HepG2 (cell line): ENCODE data around the gene TRMT6. TPM values are rescaled to one million over a fixed set of nuclear protein-coding genes. Genes with fewer than 3 reads are reported as not detected.

Source experiments
- ATAC-seq: fragments of 200-7000 bp; cut with Tn5 transposase; 3 replicates; pipeline ENCODE4 v1.9.1; 2020; ENCODE audit warnings: mild to moderate bottlenecking, moderate library complexity
- BruUV-seq: library from RNA; stranded (reverse); fragments of 400-500 nt; replicated peaks from 2 replicates; lab custom pipeline; 2021; lab: Mats Ljungman, UMichigan
- CTCF ChIA-PET: fragments of 300-600 bp; formaldehyde crosslinking; extraction: SDS; loops from one replicate; lab custom pipeline; 2021; ENCODE audit warnings: low total read pairs, inconsistent platforms, low intra/inter-chr PET ratio; lab: Yijun Ruan, JAX
- POLR2A ChIA-PET: fragments of 350-600 bp; sonication (Branson Sonifier 250); formaldehyde crosslinking; loops from one replicate; lab custom pipeline; 2020; ENCODE audit warnings: antibody characterized with exemption, inconsistent platforms; lab: Yijun Ruan, JAX
- DNase-seq: peaks from one replicate; pipeline ENCODE4 v3.0.0-alpha.2; 2015; ENCODE audit warnings: low spot score
- FAIRE-seq: peaks from 3 replicates; lab custom pipeline; 2011; peaks lifted over from hg19 to GRCh38; lab: Jason Lieb, UNC
- H2AFZ ChIP-seq: one replicate; pipeline ENCODE4 v1.6.1; 2011; ENCODE audit warnings: low read length, inconsistent platforms
- H3K27ac ChIP-seq: fragments of 300-600 bp; 3 replicates; pipeline ENCODE4 v1.8.0; 2011; ENCODE audit warnings: mixed run types, mild to moderate bottlenecking, mixed read lengths, low read length, inconsistent platforms; ENCODE audit not compliant: insufficient read depth; ENCODE audit errors: extremely low read length
- H3K27me3 ChIP-seq, 2 experiments: fragments of 200-600 bp in 1 of 2; 2 replicates in 1 of 2; 3 replicates in 1 of 2; pipeline versions ENCODE4 v1.6.0 to v1.8.0; 2011; ENCODE audit warnings: low read length in 2 of 2, mild to moderate bottlenecking in 2 of 2, moderate library complexity in 2 of 2, inconsistent platforms in 1 of 2; ENCODE audit not compliant: insufficient read depth in 2 of 2, control insufficient read depth in 1 of 2
- H3K36me3 ChIP-seq, 2 experiments: fragments of 200-600 bp in 1 of 2; replicated peaks in 1 of 2; 2 replicates in 1 of 2; 3 replicates in 1 of 2; pipeline versions ENCODE4 v1.5.1 to v1.8.0; 2011; ENCODE audit warnings: low read length in 2 of 2, inconsistent platforms in 1 of 2; ENCODE audit not compliant: insufficient read depth in 2 of 2, control insufficient read depth in 1 of 2
- H3K4me1 ChIP-seq: 2 replicates; pipeline ENCODE4 v1.5.1; 2012; ENCODE audit warnings: low read length, inconsistent platforms; ENCODE audit not compliant: insufficient read depth
- H3K4me2 ChIP-seq: 2 replicates; pipeline ENCODE4 v1.6.0; 2011; ENCODE audit warnings: low read depth, low read length, inconsistent platforms
- H3K4me3 ChIP-seq, 3 experiments: fragments of 200-600 bp in 1 of 3; sonication (generic), shearing (Covaris generic) in 1 of 3; replicated peaks in 1 of 3; 2 replicates each; pipeline ENCODE4 v1.5.1; 2011 to 2016; ENCODE audit warnings: low read length in 3 of 3, inconsistent platforms in 2 of 3, low read depth in 2 of 3, mild to moderate bottlenecking in 2 of 3, control low read depth in 1 of 3, mixed read lengths in 1 of 3; ENCODE audit not compliant: insufficient read depth in 1 of 3
- H3K79me2 ChIP-seq: one replicate; pipeline ENCODE4 v1.6.1; 2011; ENCODE audit warnings: low read length, inconsistent platforms; ENCODE audit not compliant: insufficient read depth
- H3K9ac ChIP-seq: 2 replicates; pipeline ENCODE4 v1.6.0; 2011; ENCODE audit warnings: mild to moderate bottlenecking, low read depth, low read length, inconsistent platforms; ENCODE audit not compliant: insufficient read depth
- H3K9me3 ChIP-seq: 2 replicates; pipeline ENCODE4 v1.5.1; 2012; ENCODE audit warnings: mild to moderate bottlenecking, low read length
- H4K20me1 ChIP-seq: 2 replicates; pipeline ENCODE4 v1.6.0; 2011; ENCODE audit warnings: inconsistent platforms, mild to moderate bottlenecking, low read length, moderate library complexity; ENCODE audit not compliant: insufficient read depth
- CC2D1A ChIP-seq: sonication (generic); formaldehyde crosslinking; IDR thresholded peaks from 2 replicates; pipeline ENCODE4 v1.8.1; 2023; ENCODE audit warnings: mild to moderate bottlenecking, missing genetic modification reagents
- CEBPB ChIP-seq: IDR thresholded peaks from 2 replicates; pipeline ENCODE4 v1.6.1; 2011; ENCODE audit warnings: low read depth, low read length, improper control_type of control experiment, borderline replicate concordance
- DR1 ChIP-seq: sonication (generic); formaldehyde crosslinking; IDR thresholded peaks from 2 replicates; pipeline ENCODE4 v1.8.0; 2021; ENCODE audit warnings: mild to moderate bottlenecking, missing genetic modification reagents, inconsistent platforms
- GATAD2A ChIP-seq: IDR thresholded peaks from 2 replicates; pipeline ENCODE4 v1.6.1; 2016
- GTF2F1 ChIP-seq: fragments of 150-350 bp; IDR thresholded peaks from 2 replicates; pipeline ENCODE4 v1.6.1; 2014; ENCODE audit warnings: low read length
- NBN ChIP-seq: fragments of 450-650 bp; conservative IDR thresholded peaks from 2 replicates; pipeline ENCODE4 v1.6.1; 2017
- ZKSCAN8 ChIP-seq: IDR thresholded peaks from 2 replicates; pipeline ENCODE4 v1.6.1; 2016; ENCODE audit warnings: borderline replicate concordance, missing genetic modification reagents, missing compliant biosample characterization
- ZNF530 ChIP-seq: sonication (generic); formaldehyde crosslinking; IDR thresholded peaks from 2 replicates; pipeline ENCODE4 v1.5.0; 2020; ENCODE audit warnings: low read depth, mild to moderate bottlenecking, missing genetic modification reagents
- ZNF615 ChIP-seq: sonication (generic); formaldehyde crosslinking; IDR thresholded peaks from 2 replicates; pipeline ENCODE4 v1.5.0; 2020; ENCODE audit warnings: mild to moderate bottlenecking, missing genetic modification reagents, borderline replicate concordance
- WGBS: methylation state at CpG from one replicate; pipeline ENCODE4 v1.1.6; 2017; ENCODE audit warnings: low lambda C conversion rate; 5-methylcytosine and 5-hydroxymethylcytosine counted together
- in situ Hi-C: cut with HindIII; loops from 2 replicates; pipeline ENCODE4 v1.10.0; 2017; ENCODE audit warnings: low pct_unique_long_range_greater_than_20kb; ENCODE audit not compliant: extremely low pct_ligation_motif_present
- intact Hi-C: fragments of 100-400 bp; cut with micrococcal nuclease; formaldehyde crosslinking; loops from one replicate; pipeline ENCODE4 v1.10.0; 2022; ENCODE audit not compliant: unreplicated experiment
- polyA plus RNA-seq, 8 experiments: library from polyadenylated mRNA; depleted of rRNA in 3 of 8; stranded (reverse) in 7 of 8; unstranded in 1 of 8; fragments of >200 nt; fragmentation: Illumina TruSeq in 4 of 8; extraction: Trizol in 4 of 8; gene quantifications; 2 replicates each; pipeline versions ENCODE4 v1.2.1 to v1.2.3, GENCODE V29; 2011 to 2016; ENCODE audit warnings: low read depth in 4 of 8, missing spikeins in 1 of 8, mixed read lengths in 1 of 8; ENCODE audit not compliant: insufficient read depth in 1 of 8
- total RNA-seq, 5 experiments: library from RNA; depleted of rRNA; stranded (reverse); fragments of >200 nt; fragmentation: Illumina TruSeq; extraction: Trizol; gene quantifications; 2 replicates each; pipeline ENCODE4 v1.2.3, GENCODE V29; 2016; ENCODE audit warnings: low read depth in 1 of 5
- TF ChIP-seq, protein P1 (sequence below): sonication (generic); formaldehyde crosslinking; IDR thresholded peaks from 2 replicates; pipeline ENCODE4; 2020; ENCODE audit warnings: missing genetic modification reagents, mild to moderate bottlenecking, borderline replicate concordance
- TF ChIP-seq, protein P2 (sequence below): IDR thresholded peaks from 2 replicates; pipeline ENCODE4 v1.6.1; 2016; ENCODE audit warnings: low read depth
- TF ChIP-seq, protein P3 (sequence below): sonication (generic); formaldehyde crosslinking; IDR thresholded peaks from 2 replicates; pipeline ENCODE4 v1.5.0; 2020; ENCODE audit warnings: mild to moderate bottlenecking, missing genetic modification reagents, borderline replicate concordance
- TF ChIP-seq, protein P4 (sequence below): sonication (generic); formaldehyde crosslinking; IDR thresholded peaks from 2 replicates; pipeline ENCODE4 v1.8.1; 2023; ENCODE audit warnings: mild to moderate bottlenecking, inconsistent platforms, moderate library complexity, missing genetic modification reagents, borderline replicate concordance
- TF ChIP-seq, protein P5 (sequence below): sonication (generic); formaldehyde crosslinking; IDR thresholded peaks from 2 replicates; pipeline ENCODE4 v1.8.1; 2023; ENCODE audit warnings: mild to moderate bottlenecking, missing genetic modification reagents, borderline replicate concordance

The TRMT6 gene
- total and polyA plus RNA-seq, 2 of the 13 experiments (the other 11 are each of a cell fraction or from before 2014, with no cell fraction given), result 10.5 to 37.8 TPM

- Histone ChIP-seq H3K27me3 (no peaks in the 10 kb centered on the region), H3K9ac (no peak overlapping the region), H3K4me3 (no peak overlapping the region), H3K4me1 (peaks cover 3% of the 10 kb centered on the region; the same call in 1 of the 2 replicates), H3K79me2 (no peaks in the 10 kb centered on the region), H3K27ac (no peak overlapping the region), H2AFZ (no peak overlapping the region), H3K4me2 (no peak overlapping the region), H3K36me3 (peaks cover 11 to 22% of the 10 kb centered on the region in 2 experiments), H4K20me1 (no peaks in the 10 kb centered on the region), H3K9me3 (no peaks in the 10 kb centered on the region)
- DNase-seq (no peak), FAIRE-seq (no peak), ATAC-seq (no peak)
- in situ Hi-C loops (no loop called here), intact Hi-C loops (no loop called here)
- BruUV-seq, result no TSS peak
- POLR2A ChIA-PET, result no interaction called here
- TF ChIP-seq GTF2F1 (no peak), ZNF615 (CRISPR knock-in tag) (no peak), NBN (no peak), DR1 (no peak), GATAD2A (CRISPR knock-in tag) (no peak), CEBPB (no peak), ZKSCAN8 (CRISPR knock-in tag) (no peak), CC2D1A (CRISPR knock-in tag) (no peak), ZNF530 (CRISPR knock-in tag) (no peak)
- TF ChIP-seq, protein P1, sequence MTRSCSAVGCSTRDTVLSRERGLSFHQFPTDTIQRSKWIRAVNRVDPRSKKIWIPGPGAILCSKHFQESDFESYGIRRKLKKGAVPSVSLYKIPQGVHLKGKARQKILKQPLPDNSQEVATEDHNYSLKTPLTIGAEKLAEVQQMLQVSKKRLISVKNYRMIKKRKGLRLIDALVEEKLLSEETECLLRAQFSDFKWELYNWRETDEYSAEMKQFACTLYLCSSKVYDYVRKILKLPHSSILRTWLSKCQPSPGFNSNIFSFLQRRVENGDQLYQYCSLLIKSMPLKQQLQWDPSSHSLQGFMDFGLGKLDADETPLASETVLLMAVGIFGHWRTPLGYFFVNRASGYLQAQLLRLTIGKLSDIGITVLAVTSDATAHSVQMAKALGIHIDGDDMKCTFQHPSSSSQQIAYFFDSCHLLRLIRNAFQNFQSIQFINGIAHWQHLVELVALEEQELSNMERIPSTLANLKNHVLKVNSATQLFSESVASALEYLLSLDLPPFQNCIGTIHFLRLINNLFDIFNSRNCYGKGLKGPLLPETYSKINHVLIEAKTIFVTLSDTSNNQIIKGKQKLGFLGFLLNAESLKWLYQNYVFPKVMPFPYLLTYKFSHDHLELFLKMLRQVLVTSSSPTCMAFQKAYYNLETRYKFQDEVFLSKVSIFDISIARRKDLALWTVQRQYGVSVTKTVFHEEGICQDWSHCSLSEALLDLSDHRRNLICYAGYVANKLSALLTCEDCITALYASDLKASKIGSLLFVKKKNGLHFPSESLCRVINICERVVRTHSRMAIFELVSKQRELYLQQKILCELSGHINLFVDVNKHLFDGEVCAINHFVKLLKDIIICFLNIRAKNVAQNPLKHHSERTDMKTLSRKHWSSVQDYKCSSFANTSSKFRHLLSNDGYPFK (CRISPR knock-in tag), result no peak
- TF ChIP-seq, protein P2, sequence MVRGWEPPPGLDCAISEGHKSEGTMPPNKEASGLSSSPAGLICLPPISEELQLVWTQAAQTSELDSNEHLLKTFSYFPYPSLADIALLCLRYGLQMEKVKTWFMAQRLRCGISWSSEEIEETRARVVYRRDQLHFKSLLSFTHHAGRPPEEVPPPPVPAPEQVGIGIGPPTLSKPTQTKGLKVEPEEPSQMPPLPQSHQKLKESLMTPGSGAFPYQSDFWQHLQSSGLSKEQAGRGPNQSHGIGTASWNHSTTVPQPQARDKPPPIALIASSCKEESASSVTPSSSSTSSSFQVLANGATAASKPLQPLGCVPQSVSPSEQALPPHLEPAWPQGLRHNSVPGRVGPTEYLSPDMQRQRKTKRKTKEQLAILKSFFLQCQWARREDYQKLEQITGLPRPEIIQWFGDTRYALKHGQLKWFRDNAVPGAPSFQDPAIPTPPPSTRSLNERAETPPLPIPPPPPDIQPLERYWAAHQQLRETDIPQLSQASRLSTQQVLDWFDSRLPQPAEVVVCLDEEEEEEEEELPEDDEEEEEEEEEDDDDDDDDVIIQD (CRISPR knock-in tag), result no peak
- TF ChIP-seq, protein P3, sequence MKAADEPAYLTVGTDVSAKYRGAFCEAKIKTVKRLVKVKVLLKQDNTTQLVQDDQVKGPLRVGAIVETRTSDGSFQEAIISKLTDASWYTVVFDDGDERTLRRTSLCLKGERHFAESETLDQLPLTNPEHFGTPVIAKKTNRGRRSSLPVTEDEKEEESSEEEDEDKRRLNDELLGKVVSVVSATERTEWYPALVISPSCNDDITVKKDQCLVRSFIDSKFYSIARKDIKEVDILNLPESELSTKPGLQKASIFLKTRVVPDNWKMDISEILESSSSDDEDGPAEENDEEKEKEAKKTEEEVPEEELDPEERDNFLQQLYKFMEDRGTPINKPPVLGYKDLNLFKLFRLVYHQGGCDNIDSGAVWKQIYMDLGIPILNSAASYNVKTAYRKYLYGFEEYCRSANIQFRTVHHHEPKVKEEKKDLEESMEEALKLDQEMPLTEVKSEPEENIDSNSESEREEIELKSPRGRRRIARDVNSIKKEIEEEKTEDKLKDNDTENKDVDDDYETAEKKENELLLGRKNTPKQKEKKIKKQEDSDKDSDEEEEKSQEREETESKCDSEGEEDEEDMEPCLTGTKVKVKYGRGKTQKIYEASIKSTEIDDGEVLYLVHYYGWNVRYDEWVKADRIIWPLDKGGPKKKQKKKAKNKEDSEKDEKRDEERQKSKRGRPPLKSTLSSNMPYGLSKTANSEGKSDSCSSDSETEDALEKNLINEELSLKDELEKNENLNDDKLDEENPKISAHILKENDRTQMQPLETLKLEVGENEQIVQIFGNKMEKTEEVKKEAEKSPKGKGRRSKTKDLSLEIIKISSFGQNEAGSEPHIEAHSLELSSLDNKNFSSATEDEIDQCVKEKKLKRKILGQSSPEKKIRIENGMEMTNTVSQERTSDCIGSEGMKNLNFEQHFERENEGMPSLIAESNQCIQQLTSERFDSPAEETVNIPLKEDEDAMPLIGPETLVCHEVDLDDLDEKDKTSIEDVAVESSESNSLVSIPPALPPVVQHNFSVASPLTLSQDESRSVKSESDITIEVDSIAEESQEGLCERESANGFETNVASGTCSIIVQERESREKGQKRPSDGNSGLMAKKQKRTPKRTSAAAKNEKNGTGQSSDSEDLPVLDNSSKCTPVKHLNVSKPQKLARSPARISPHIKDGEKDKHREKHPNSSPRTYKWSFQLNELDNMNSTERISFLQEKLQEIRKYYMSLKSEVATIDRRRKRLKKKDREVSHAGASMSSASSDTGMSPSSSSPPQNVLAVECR (CRISPR knock-in tag), result no peak
- TF ChIP-seq, protein P4, sequence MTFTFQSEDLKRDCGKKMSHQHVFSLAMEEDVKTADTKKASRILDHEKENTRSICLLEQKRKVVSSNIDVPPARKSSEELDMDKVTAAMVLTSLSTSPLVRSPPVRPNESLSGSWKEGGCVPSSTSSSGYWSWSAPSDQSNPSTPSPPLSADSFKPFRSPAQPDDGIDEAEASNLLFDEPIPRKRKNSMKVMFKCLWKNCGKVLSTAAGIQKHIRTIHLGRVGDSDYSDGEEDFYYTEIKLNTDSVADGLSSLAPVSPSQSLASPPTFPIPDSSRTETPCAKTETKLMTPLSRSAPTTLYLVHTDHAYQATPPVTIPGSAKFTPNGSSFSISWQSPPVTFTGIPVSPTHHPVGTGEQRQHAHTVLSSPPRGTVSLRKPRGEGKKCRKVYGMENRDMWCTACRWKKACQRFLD (CRISPR knock-in tag), result no peak
- TF ChIP-seq, protein P5, sequence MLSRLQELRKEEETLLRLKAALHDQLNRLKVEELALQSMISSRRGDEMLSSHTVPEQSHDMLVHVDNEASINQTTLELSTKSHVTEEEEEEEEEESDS, result no peak
- CTCF ChIA-PET, result no interaction called here
- WGBS, result 97% methylated on average over 9 of the region's 9 CpGs
Measured at GRCh38 chr20:5999783-6000182, 49.5 kb upstream of the TRMT6 start.
